ENCODE measurements around the gene INPP1.
"Not testable (repeated sequence)": the region's sequence is repeated elsewhere in the genome, so short reads cannot be mapped to it uniquely, and the experiment has no call there.

INPP1 gene

GRCh38 chr2:190343536-190344275 is at the start of gene INPP1:
Gene INPP1 (plus strand): TSS chr2:190343589. CDS start chr2:190360103, 16,514 bp downstream.
- DNase-seq, result peak in 42 of 51 donors; percentile 25 to 85 (median 62)

- not testable (repeated sequence) for DNase-seq
Measured at GRCh38 chr2:190297880-190298279, 45.5 kb upstream of the INPP1 start.

GRCh38 chr2:190301032-190301431 is 42.4 kb upstream of the INPP1 start:
- DNase-seq, result no peak

- DNase-seq, result no peak
Measured at GRCh38 chr2:190302052-190302451, 41.3 kb upstream of the INPP1 start.

- no peak for DNase-seq
Measured at GRCh38 chr2:190303647-190304046, 39.7 kb upstream of the INPP1 start.

- no peak for DNase-seq
Measured at GRCh38 chr2:190304404-190304803, 39.0 kb upstream of the INPP1 start.

- no peak for DNase-seq
Measured at GRCh38 chr2:190308031-190308430, 35.4 kb upstream of the INPP1 start.

- no peak for DNase-seq
Measured at GRCh38 chr2:190311893-190312634, 31.3 kb upstream of the INPP1 start.

GRCh38 chr2:190312635-190313025 is 30.8 kb upstream of the INPP1 start:
- not testable (repeated sequence) for DNase-seq

GRCh38 chr2:190313880-190314279 is 29.5 kb upstream of the INPP1 start:
- no peak for DNase-seq

- no peak for DNase-seq
Measured at GRCh38 chr2:190315273-190315672, 28.1 kb upstream of the INPP1 start.

GRCh38 chr2:190318514-190318913 is 24.9 kb upstream of the INPP1 start:
- DNase-seq, result no peak

GRCh38 chr2:190318931-190319554 is 24.3 kb upstream of the INPP1 start:
- peak in 8 of 51 donors; percentile 14 to 80 (median 45) for DNase-seq

- peak; percentile 81 to 99 (median 96) for DNase-seq
Measured at GRCh38 chr2:190319555-190320498, 23.6 kb upstream of the INPP1 start, which contains the start of gene HIBCH. Gene HIBCH (minus strand): TSS chr2:190319826. CDS start chr2:190319750, 76 bp downstream.

- no peak for DNase-seq
Measured at GRCh38 chr2:190320696-190321095, 22.7 kb upstream of the INPP1 start.

- no peak for DNase-seq
Measured at GRCh38 chr2:190323406-190323805, 20.0 kb upstream of the INPP1 start.

GRCh38 chr2:190325588-190325987 is 17.8 kb upstream of the INPP1 start:
- DNase-seq, result no peak

- no peak for DNase-seq
Measured at GRCh38 chr2:190327867-190328572, 15.4 kb upstream of the INPP1 start.

GRCh38 chr2:190328573-190329147 is 14.7 kb upstream of the INPP1 start:
- DNase-seq, result no peak

- no peak for DNase-seq
Measured at GRCh38 chr2:190333395-190333794, 10.0 kb upstream of the INPP1 start.

Data from hypothalamus (tissue), 51 donors.